Fibroblast of lung (primary cell): ENCODE measurements around the gene FUCA1. TPM values are rescaled to one million over a fixed set of nuclear protein-coding genes. Genes with fewer than 3 reads are reported as not detected.

Experiments used
- DNase-seq, 2 donors: peaks; one replicate each; pipeline versions ENCODE4 v3.0.0 to v3.0.0-alpha.2; 2010; ENCODE audit warnings: low read depth in 2 of 2
- H2AFZ ChIP-seq: 2 replicates; pipeline ENCODE4 v1.5.1; 2012; ENCODE audit warnings: low read length, control low read depth, inconsistent platforms
- H3K27ac ChIP-seq: 2 replicates; pipeline ENCODE4 v1.5.1; 2011; ENCODE audit warnings: low read length, control low read depth; ENCODE audit not compliant: insufficient read depth
- H3K27me3 ChIP-seq: 2 replicates; pipeline ENCODE4 v1.5.1; 2011; ENCODE audit warnings: mild to moderate bottlenecking, low read length; ENCODE audit not compliant: control insufficient read depth, insufficient read depth
- H3K36me3 ChIP-seq: 2 replicates; pipeline ENCODE4 v1.5.1; 2011; ENCODE audit warnings: low read length; ENCODE audit not compliant: control insufficient read depth, insufficient read depth
- H3K4me1 ChIP-seq: 2 replicates; pipeline ENCODE4 v1.5.1; 2011; ENCODE audit warnings: low read length; ENCODE audit not compliant: control insufficient read depth, insufficient read depth; ENCODE audit errors: extremely low read depth
- H3K4me2 ChIP-seq: 2 replicates; pipeline ENCODE4 v1.5.1; 2011; ENCODE audit warnings: low read length, control low read depth; ENCODE audit not compliant: insufficient read depth; ENCODE audit errors: extremely low read depth
- H3K4me3 ChIP-seq, 4 experiments: fragments of 200-600 bp in 1 of 4; sonication (generic) in 1 of 4; replicated peaks in 1 of 4; 2 replicates each; pipeline ENCODE4 v1.5.1; 2011 to 2016; ENCODE audit warnings: low read length in 4 of 4, low read depth in 3 of 4, mild to moderate bottlenecking in 3 of 4, control low read depth in 2 of 4, inconsistent platforms in 1 of 4, mixed read lengths in 1 of 4; ENCODE audit not compliant: insufficient read depth in 1 of 4; ENCODE audit errors: control extremely low read depth in 1 of 4
- H3K79me2 ChIP-seq: 2 replicates; pipeline ENCODE4 v1.5.1; 2012; ENCODE audit warnings: mild to moderate bottlenecking, low read length, inconsistent platforms; ENCODE audit not compliant: control insufficient read depth, insufficient read depth
- H3K9ac ChIP-seq: 2 replicates; pipeline ENCODE4 v1.5.1; 2011; ENCODE audit warnings: mild to moderate bottlenecking, low read length, control low read depth; ENCODE audit not compliant: insufficient read depth
- H3K9me3 ChIP-seq: 2 replicates; pipeline ENCODE4 v1.5.1; 2012; ENCODE audit warnings: low read depth, low read length; ENCODE audit not compliant: control insufficient read depth, insufficient read depth
- H4K20me1 ChIP-seq: 2 replicates; pipeline ENCODE4 v1.5.1; 2011; ENCODE audit warnings: low read length; ENCODE audit not compliant: control insufficient read depth, insufficient read depth; ENCODE audit errors: extremely low read depth
- EZH2 ChIP-seq: IDR thresholded peaks from 2 replicates; pipeline ENCODE4 v1.5.1; 2012; ENCODE audit warnings: low read length, control low read depth, mild to moderate bottlenecking; ENCODE audit errors: missing control alignments
- polyA plus RNA-seq, 2 donors: library from polyadenylated mRNA; depleted of rRNA in 1 of 2; stranded (reverse) in 1 of 2; unstranded in 1 of 2; fragments of >200 nt; gene quantifications; 2 replicates each; pipeline ENCODE4 v1.2.1, GENCODE V29; 2011 to 2012; ENCODE audit warnings: missing spikeins in 1 of 2
- total RNA-seq: library from RNA; depleted of rRNA; stranded (reverse); fragments of >200 nt; gene quantifications from 2 replicates; pipeline ENCODE4 v1.2.1, GENCODE V29; 2014
- TF ChIP-seq, protein P1 (sequence below), 2 donors: IDR thresholded peaks in 1 of 2; conservative IDR thresholded peaks in 1 of 2; 1 replicate in 1 of 2; 2 replicates in 1 of 2; pipeline ENCODE4 v1.5.1; 2011 to 2012; ENCODE audit warnings: low read length in 2 of 2, control low read depth in 1 of 2, inconsistent platforms in 1 of 2, low read depth in 1 of 2, mild to moderate bottlenecking in 1 of 2

The FUCA1 gene
- total and polyA plus RNA-seq, 2 donors (not counting 1 experiment from before 2014, with no cell fraction given) = 4.1 to 9.7 TPM

DNA sequence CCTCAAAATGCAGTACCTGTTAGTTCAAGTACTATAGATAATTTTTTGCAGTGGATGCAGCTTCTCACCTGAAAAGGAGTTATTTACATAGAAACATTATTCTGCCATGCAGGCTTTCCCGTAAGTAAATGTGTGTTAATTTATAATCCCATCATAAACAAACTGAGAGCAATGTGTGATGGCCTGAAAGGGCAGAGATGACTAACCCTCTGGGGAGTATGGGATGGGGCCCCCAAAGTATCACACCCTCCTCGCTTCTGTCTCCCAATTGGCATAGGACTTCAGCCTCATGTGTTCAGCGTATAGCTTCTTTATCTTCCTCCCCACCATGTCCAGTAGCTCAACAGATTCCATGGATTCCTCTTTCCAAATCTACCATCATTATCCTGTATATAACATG is 50.5 kb downstream of the FUCA1 start:
- H3K9me3 ChIP-seq = no peaks in the 10 kb centered on the region
- no peak overlapping the region for H3K27ac ChIP-seq
- no peaks in the 10 kb centered on the region for H3K27me3 ChIP-seq
- no peak overlapping the region for H3K9ac ChIP-seq
- no peak for DNase-seq
- no peak overlapping the region for H3K4me2 ChIP-seq
- peaks cover 8% of the 10 kb centered on the region for H3K36me3 ChIP-seq
- H3K4me1 ChIP-seq = no peaks in the 10 kb centered on the region
- no peak overlapping the region for H3K4me3 ChIP-seq
- no peak for TF ChIP-seq EZH2
- TF ChIP-seq, protein P1, sequence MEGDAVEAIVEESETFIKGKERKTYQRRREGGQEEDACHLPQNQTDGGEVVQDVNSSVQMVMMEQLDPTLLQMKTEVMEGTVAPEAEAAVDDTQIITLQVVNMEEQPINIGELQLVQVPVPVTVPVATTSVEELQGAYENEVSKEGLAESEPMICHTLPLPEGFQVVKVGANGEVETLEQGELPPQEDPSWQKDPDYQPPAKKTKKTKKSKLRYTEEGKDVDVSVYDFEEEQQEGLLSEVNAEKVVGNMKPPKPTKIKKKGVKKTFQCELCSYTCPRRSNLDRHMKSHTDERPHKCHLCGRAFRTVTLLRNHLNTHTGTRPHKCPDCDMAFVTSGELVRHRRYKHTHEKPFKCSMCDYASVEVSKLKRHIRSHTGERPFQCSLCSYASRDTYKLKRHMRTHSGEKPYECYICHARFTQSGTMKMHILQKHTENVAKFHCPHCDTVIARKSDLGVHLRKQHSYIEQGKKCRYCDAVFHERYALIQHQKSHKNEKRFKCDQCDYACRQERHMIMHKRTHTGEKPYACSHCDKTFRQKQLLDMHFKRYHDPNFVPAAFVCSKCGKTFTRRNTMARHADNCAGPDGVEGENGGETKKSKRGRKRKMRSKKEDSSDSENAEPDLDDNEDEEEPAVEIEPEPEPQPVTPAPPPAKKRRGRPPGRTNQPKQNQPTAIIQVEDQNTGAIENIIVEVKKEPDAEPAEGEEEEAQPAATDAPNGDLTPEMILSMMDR (conservative IDR thresholded peaks at IDR 0.05 in 1 of 2, IDR thresholded peaks at IDR 0.05 in 1 of 2; ENCODE audit: low read depth in 1 of 2, low read length in 2 of 2) = no peak
- H3K79me2 ChIP-seq = no peaks in the 10 kb centered on the region
- H4K20me1 ChIP-seq = no peaks in the 10 kb centered on the region
- no peak overlapping the region for H2AFZ ChIP-seq

DNA sequence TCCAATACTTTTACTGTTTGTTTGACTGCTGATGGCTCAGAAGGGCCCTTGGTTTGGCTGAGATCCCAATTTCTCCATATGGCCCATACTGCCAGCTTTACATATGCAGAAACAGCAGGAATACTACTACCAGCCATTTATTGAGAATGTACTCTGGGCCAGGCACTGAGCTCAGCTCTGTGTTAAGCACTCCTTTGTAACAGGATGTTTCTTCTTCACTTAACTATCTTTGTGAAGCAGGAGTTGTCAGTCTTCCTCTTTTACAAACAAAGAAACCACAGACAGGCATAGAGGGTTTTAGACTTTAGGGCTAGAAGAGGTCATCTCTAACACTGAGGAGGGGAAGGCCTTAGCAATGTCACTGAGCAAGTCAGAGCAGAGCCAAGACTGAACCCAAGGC is 51.2 kb downstream of the FUCA1 start:
- Histone ChIP-seq H3K9ac (no peak overlapping the region), H3K27me3 (no peaks in the 10 kb centered on the region), H3K4me1 (no peaks in the 10 kb centered on the region), H4K20me1 (no peaks in the 10 kb centered on the region), H3K9me3 (no peaks in the 10 kb centered on the region), H3K4me2 (no peak overlapping the region), H3K79me2 (no peaks in the 10 kb centered on the region), H3K4me3 (no peak overlapping the region), H3K27ac (no peak overlapping the region), H3K36me3 (peaks cover 8% of the 10 kb centered on the region), H2AFZ (no peak overlapping the region)
- TF ChIP-seq, protein P1 (conservative IDR thresholded peaks at IDR 0.05 in 1 of 2, IDR thresholded peaks at IDR 0.05 in 1 of 2; ENCODE audit: low read depth in 1 of 2, low read length in 2 of 2) = no peak
- DNase-seq = no peak

DNA sequence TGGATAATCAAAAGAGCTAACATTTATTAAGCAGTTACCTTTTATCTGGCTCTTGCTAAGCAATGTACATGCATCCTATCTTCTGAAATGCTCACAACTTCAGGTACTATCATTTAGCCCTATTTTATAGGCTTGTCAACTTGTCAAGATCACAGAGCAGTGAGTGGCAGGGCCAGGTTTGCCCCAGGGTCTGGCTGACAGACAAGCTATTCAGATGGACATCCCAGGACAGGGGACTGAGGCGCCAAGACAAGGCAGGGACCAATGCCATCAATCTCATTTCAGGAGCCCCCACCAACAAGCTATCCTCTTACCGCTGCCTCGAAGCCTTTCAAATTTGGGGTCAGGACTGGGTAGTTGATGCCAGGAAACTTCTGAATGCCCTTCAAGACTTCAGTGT is 51.7 kb downstream of the FUCA1 start:
- Histone ChIP-seq H3K9ac (no peak overlapping the region), H4K20me1 (no peaks in the 10 kb centered on the region), H3K27me3 (no peaks in the 10 kb centered on the region), H3K4me1 (no peaks in the 10 kb centered on the region), H2AFZ (no peak overlapping the region), H3K4me3 (no peak overlapping the region), H3K9me3 (no peaks in the 10 kb centered on the region), H3K36me3 (peaks cover 8% of the 10 kb centered on the region), H3K4me2 (no peak overlapping the region), H3K79me2 (no peaks in the 10 kb centered on the region), H3K27ac (no peak overlapping the region)
- no peak for DNase-seq
- TF ChIP-seq, protein P1 (conservative IDR thresholded peaks at IDR 0.05 in 1 of 2, IDR thresholded peaks at IDR 0.05 in 1 of 2; ENCODE audit: low read depth in 1 of 2, low read length in 2 of 2) = no peak
- no peak for TF ChIP-seq EZH2
